Skin of body (tissue), 2 donors: ENCODE data around the gene POLR2J3. TPM values are rescaled to one million over a fixed set of nuclear protein-coding genes. Genes with fewer than 3 reads are reported as not detected.
"Not testable (repeated sequence)": the region's sequence is repeated elsewhere in the genome, so short reads cannot be mapped to it uniquely, and the experiment has no call there.

Experiments
- DNase-seq: peaks from one replicate; lab custom pipeline; 2025; lab: John Stamatoyannopoulos, UW
- total RNA-seq: library from RNA; depleted of rRNA; stranded (reverse); fragments of >200 nt; gene quantifications from one replicate; pipeline ENCODE4 v1.2.3, GENCODE V29; 2014

POLR2J3 gene
- total RNA-seq, 1 donor from 2014 or later, result 27.6 TPM

DNA sequence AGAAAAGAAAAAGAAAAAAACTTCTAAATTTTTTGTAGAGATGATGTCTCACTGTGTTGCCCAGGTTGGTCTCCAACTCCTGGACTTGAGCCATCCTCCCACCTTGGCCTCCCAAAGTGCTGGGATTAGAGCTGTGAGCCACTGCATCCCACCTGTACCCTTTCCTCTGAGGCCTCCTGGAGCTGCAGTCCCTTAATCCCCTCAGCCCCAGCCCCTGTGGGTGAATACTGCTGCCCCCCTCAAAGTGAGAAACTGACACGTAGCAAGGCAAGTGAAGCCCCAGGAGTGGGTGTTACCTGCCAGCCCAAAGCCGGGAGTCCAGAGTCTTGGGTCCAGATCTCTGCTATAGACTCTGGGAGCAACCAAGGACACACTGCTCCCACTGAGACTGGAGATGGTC, 47.6 kb downstream of the POLR2J3 start:
- not testable (repeated sequence) for DNase-seq

- not testable (repeated sequence) for DNase-seq
Measured at GRCh38 chr7:102520797-102521196, 51.6 kb downstream of the POLR2J3 start.

GRCh38 chr7:102517550-102518147, 54.7 kb downstream of the POLR2J3 start, which contains the start of gene RASA4B:
RASA4B (minus strand) TSS chr7:102517777; CDS start chr7:102517710, 67 bp downstream.
- DNase-seq, result not testable (repeated sequence)

Other genes with a start within 250 kb of the POLR2J3 start
- gene SPDYE6, start 216.1 kb downstream of the POLR2J3 start, total RNA-seq, result not detected
- gene PRKRIP1, start 176.2 kb downstream of the POLR2J3 start, total RNA-seq, result 18.0 TPM
- gene ORAI2, start 139.0 kb downstream of the POLR2J3 start, total RNA-seq, result 5.2 TPM
- 7.1 TPM for gene ALKBH4, start 107.7 kb downstream of the POLR2J3 start, total RNA-seq
- gene LRWD1, start 107.6 kb downstream of the POLR2J3 start, total RNA-seq, result 8.0 TPM
- gene POLR2J, start 93.7 kb downstream of the POLR2J3 start, total RNA-seq, result 12.4 TPM
- gene RASA4B, start 54.8 kb downstream of the POLR2J3 start, total RNA-seq, result 6.7 TPM
- 16.2 TPM for gene UPK3BL2, start 28.9 kb downstream of the POLR2J3 start, total RNA-seq
- not detected for gene SPDYE2, start 21.4 kb downstream of the POLR2J3 start, total RNA-seq
- gene RASA4, start 44.2 kb upstream of the POLR2J3 start, total RNA-seq, result 26.5 TPM
- gene UPK3BL1, start 70.2 kb upstream of the POLR2J3 start, total RNA-seq, result 37.9 TPM
- not detected for gene SPDYE2B, start 77.7 kb upstream of the POLR2J3 start, total RNA-seq
- 3.6 TPM for gene POLR2J2, start 99.1 kb upstream of the POLR2J3 start, total RNA-seq
- gene FAM185A, start 176.4 kb upstream of the POLR2J3 start, total RNA-seq, result 11.0 TPM